ENCODE results near the gene AGBL4.

- TF ChIP-seq CTCF (IDR thresholded peaks at IDR 0.05 in 8 of 11, conservative IDR thresholded peaks at IDR 0.05 in 3 of 11), result no peak
- no peak for TF ChIP-seq POLR2A (IDR thresholded peaks at IDR 0.05)
Observed at GRCh38 chr1:49842596-49842995, 181.2 kb downstream of the AGBL4 start.
